ENCODE results near the gene COL4A1.

- TF ChIP-seq, protein P1, sequence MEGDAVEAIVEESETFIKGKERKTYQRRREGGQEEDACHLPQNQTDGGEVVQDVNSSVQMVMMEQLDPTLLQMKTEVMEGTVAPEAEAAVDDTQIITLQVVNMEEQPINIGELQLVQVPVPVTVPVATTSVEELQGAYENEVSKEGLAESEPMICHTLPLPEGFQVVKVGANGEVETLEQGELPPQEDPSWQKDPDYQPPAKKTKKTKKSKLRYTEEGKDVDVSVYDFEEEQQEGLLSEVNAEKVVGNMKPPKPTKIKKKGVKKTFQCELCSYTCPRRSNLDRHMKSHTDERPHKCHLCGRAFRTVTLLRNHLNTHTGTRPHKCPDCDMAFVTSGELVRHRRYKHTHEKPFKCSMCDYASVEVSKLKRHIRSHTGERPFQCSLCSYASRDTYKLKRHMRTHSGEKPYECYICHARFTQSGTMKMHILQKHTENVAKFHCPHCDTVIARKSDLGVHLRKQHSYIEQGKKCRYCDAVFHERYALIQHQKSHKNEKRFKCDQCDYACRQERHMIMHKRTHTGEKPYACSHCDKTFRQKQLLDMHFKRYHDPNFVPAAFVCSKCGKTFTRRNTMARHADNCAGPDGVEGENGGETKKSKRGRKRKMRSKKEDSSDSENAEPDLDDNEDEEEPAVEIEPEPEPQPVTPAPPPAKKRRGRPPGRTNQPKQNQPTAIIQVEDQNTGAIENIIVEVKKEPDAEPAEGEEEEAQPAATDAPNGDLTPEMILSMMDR (IDR thresholded peaks at IDR 0.05; ENCODE audit: insufficient read depth, low read length) = no peak
- no peak for TF ChIP-seq REST (IDR thresholded peaks at IDR 0.05; ENCODE audit: insufficient replicate concordance, low read depth)
- TF ChIP-seq POLR2AphosphoS5 (IDR thresholded peaks at IDR 0.05; ENCODE audit: low read depth) = no peak
These were observed 100.0 kb downstream of the COL4A1 start for GRCh38 chr13:110206996-110207395.
